ENCODE results near the gene SUGCT.
"Not testable (repeated sequence)": the region's sequence is repeated elsewhere in the genome, so short reads cannot be mapped to it uniquely, and the experiment has no call there.

SUGCT gene

GRCh38 chr7:40200791-40201190 lies 66.0 kb downstream of the SUGCT start:
- DNase-seq (ENCODE audit: low read depth), result no peak

GRCh38 chr7:40202851-40203250 lies 68.0 kb downstream of the SUGCT start:
- DNase-seq (ENCODE audit: low read depth), result no peak

- DNase-seq (ENCODE audit: low read depth), result no peak
Measured at GRCh38 chr7:40204581-40204980, 69.8 kb downstream of the SUGCT start.

GRCh38 chr7:40205992-40206391 lies 71.2 kb downstream of the SUGCT start:
- DNase-seq (ENCODE audit: low read depth), result no peak

- DNase-seq (ENCODE audit: low read depth), result no peak
Measured at GRCh38 chr7:40211276-40212003, 76.6 kb downstream of the SUGCT start.

- no peak for DNase-seq (ENCODE audit: low read depth)
Measured at GRCh38 chr7:40213291-40213690, 78.5 kb downstream of the SUGCT start.

- DNase-seq (ENCODE audit: low read depth), result no peak
Measured at GRCh38 chr7:40213856-40214255, 79.1 kb downstream of the SUGCT start.

GRCh38 chr7:40218612-40219011 lies 83.8 kb downstream of the SUGCT start:
- DNase-seq (ENCODE audit: low read depth), result not testable (repeated sequence)

GRCh38 chr7:40219917-40220316 lies 85.1 kb downstream of the SUGCT start:
- no peak for DNase-seq (ENCODE audit: low read depth)

- DNase-seq (ENCODE audit: low read depth), result no peak
Measured at GRCh38 chr7:40220421-40220911, 85.7 kb downstream of the SUGCT start.

GRCh38 chr7:40221836-40222235 lies 87.0 kb downstream of the SUGCT start:
- no peak for DNase-seq (ENCODE audit: low read depth)

- DNase-seq (ENCODE audit: low read depth), result no peak
Measured at GRCh38 chr7:40223451-40224127, 88.8 kb downstream of the SUGCT start.

- no peak for DNase-seq (ENCODE audit: low read depth)
Measured at GRCh38 chr7:40230101-40230500, 95.3 kb downstream of the SUGCT start.

- no peak for DNase-seq (ENCODE audit: low read depth)
Measured at GRCh38 chr7:40231796-40232195, 97.0 kb downstream of the SUGCT start.

GRCh38 chr7:40232242-40232893 lies 97.6 kb downstream of the SUGCT start:
- DNase-seq (ENCODE audit: low read depth), result no peak

- DNase-seq (ENCODE audit: low read depth), result no peak
Measured at GRCh38 chr7:40234046-40234445, 99.2 kb downstream of the SUGCT start.

- no peak for DNase-seq (ENCODE audit: low read depth)
Measured at GRCh38 chr7:40234666-40235065, 99.9 kb downstream of the SUGCT start.

GRCh38 chr7:40237731-40238130 lies 102.9 kb downstream of the SUGCT start:
- no peak for DNase-seq (ENCODE audit: low read depth)

GRCh38 chr7:40239755-40240303 lies 105.0 kb downstream of the SUGCT start:
- no peak for DNase-seq (ENCODE audit: low read depth)

- DNase-seq (ENCODE audit: low read depth), result no peak
Measured at GRCh38 chr7:40243076-40243475, 108.3 kb downstream of the SUGCT start.

- no peak for DNase-seq (ENCODE audit: low read depth)
Measured at GRCh38 chr7:40244226-40244625, 109.4 kb downstream of the SUGCT start.

- no peak for DNase-seq (ENCODE audit: low read depth)
Measured at GRCh38 chr7:40248681-40249080, 113.9 kb downstream of the SUGCT start.

GRCh38 chr7:40253444-40253843 lies 118.6 kb downstream of the SUGCT start:
- not testable (repeated sequence) for DNase-seq (ENCODE audit: low read depth)
